IPS-18a (cell line): ENCODE results near the gene TFE3.

Experiments used
- H3K27ac ChIP-seq: one replicate; pipeline ENCODE4 v1.5.1; 2013; ENCODE audit warnings: low read length
- H3K27me3 ChIP-seq: one replicate; pipeline ENCODE4 v1.6.1; 2013; ENCODE audit warnings: mild to moderate bottlenecking, low read length; ENCODE audit not compliant: control insufficient read depth, insufficient read depth
- H3K36me3 ChIP-seq: one replicate; pipeline ENCODE4 v1.6.1; 2013; ENCODE audit warnings: low read depth, low read length; ENCODE audit not compliant: control insufficient read depth
- H3K4me1 ChIP-seq: one replicate; pipeline ENCODE4 v1.6.1; 2013; ENCODE audit warnings: low read depth, low read length; ENCODE audit not compliant: control insufficient read depth
- H3K4me3 ChIP-seq: one replicate; pipeline ENCODE4 v1.5.1; 2013; ENCODE audit warnings: low read length
- H3K9ac ChIP-seq: one replicate; pipeline ENCODE4 v1.6.1; 2013; ENCODE audit warnings: mild to moderate bottlenecking, low read length, moderate library complexity
- H3K9me3 ChIP-seq: one replicate; pipeline ENCODE4 v1.6.1; 2013; ENCODE audit warnings: low read depth, low read length; ENCODE audit not compliant: control insufficient read depth

The TFE3 gene

DNA sequence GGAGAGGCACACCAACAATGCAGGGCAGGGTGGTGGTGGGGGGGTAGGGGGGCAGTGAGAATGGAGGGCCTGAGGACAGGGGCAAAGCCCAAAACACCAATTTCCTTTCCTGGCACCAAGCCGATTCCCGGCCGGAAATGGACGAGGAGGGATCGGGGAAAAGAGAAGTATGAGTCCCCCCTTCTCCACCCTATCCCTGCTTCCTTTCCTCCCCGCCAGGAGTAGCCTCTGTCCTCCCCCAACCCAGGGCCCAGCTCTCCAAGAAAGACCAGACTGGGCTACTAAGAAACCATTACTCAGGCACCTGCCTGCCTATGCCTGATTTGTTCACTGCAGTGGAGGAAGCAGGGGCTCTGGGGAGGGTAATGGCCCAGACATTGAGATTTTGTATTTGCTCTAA, 16.0 kb upstream of the TFE3 start:
- Histone ChIP-seq H3K4me1 (no peaks in the 10 kb centered on the region), H3K36me3 (no peaks in the 10 kb centered on the region), H3K27ac (no peak overlapping the region), H3K4me3 (peak overlapping the region; percentile 41), H3K27me3 (no peaks in the 10 kb centered on the region), H3K9me3 (no peaks in the 10 kb centered on the region), H3K9ac (no peak overlapping the region)

DNA sequence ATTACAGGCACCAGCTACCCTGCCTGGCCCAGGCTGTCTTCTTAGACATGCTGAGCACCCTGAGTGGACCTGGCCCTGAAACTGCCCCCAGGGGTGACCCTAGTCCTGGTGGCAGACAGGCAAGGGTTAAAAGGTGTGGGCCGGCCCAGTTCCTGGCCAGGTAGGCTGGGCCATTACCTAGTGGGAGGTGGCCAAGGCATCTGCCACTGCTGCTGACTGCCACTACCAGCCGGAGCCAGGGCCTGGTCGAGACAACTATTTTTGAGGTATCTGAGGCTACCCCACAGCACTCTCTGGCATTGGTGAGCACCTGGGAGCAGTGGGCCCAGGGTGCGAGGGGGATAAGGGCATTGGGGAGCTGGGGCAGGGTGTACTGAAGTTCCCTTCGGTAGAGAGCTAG, 15.6 kb upstream of the TFE3 start, which contains the start of gene CCDC120:
Gene CCDC120 (plus strand): TSS at position 206 of the 400 bp plus-strand sequence. CDS start 3,043 bp downstream, outside the sequence.
- Histone ChIP-seq H3K9me3 (no peaks in the 10 kb centered on the region), H3K4me3 (peak within 1 kb of the TSS; percentile 41), H3K27ac (no peak within 1 kb of the TSS), H3K9ac (no peak within 1 kb of the TSS), H3K36me3 (no peaks in the 10 kb centered on the region), H3K4me1 (no peaks in the 10 kb centered on the region), H3K27me3 (no peaks in the 10 kb centered on the region)

DNA sequence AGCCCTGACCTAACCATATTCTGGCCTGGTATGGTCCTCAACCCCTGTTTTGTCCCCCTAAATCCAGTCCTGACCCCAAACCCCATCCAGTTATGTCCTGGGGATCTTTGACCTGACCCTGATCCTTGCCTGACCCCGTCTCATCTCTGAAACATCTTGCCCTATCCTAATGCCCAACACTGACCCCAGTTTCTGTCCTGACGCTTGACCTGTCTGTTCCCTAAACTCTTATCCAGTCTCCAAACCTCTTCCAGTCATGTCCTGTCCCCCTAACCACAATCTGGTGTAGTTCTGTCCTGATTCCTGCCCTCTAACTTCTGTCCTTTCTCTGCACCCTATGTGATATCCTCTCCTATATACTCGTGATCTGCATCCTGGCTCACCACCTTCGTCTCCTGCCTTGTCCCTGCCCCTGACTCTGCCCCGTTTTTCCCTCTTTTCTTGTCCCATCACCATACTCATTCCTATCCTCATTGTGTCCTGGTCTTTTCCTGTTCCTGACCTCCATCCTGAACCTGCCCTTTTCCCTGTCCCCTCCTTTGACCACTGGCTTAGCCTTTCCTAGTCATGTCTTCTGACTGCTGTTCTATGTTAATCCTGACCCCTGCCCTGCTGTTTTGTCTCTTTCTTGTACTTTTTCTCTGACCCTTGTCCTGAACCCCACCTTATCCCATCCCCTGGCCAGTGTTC, 11.1 kb upstream of the TFE3 start:
- no peaks in the 10 kb centered on the region for H3K4me1 ChIP-seq
- H3K4me3 ChIP-seq: peak overlapping the region; percentile 54
- peak overlapping the region; percentile 34 for H3K9ac ChIP-seq
- peaks cover 1% of the 10 kb centered on the region for H3K9me3 ChIP-seq
- H3K27ac ChIP-seq: no peak overlapping the region
- H3K36me3 ChIP-seq: no peaks in the 10 kb centered on the region
- no peaks in the 10 kb centered on the region for H3K27me3 ChIP-seq

DNA sequence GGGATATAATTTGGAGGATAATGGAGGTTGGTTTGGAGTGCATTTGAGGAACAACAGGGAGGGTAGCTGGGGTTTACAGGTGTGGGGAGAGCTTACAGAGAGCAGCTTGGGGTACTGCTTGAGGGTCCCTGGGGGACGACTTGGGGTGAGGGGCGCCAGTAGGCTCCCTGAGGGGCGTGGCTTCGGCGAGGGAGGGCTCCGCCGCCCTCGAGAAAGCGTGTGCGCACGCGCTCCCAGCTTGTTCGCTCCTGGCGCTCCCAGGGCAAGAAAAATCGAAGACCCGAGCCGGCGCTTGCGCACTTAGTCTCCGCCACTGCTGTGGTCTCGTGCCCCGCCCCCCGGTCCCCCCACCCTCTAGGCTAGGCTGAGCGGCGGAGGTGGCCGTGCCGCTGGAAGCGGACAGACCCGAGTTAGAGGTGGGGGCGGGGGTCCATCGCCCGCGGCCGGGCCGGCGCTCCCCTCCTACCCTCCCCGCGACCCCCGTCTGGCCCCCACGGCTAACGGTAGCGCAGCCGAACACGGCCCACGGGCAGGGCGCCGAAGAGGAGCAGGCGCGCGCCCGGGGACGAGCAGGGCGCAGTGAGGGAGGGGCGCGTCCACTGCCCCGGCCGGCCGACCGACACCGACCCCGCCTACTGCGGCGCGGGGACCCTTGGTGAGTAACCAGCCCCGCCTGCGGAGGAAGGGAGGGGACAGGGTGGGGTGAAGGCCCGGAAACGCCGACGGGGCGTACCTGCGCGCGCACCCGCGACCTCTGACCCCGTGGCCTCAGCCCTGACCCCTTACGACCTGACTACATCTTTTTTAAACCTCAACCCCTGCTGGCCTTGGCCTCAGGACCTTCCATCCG, 10.3 kb upstream of the TFE3 start:
- H3K27ac ChIP-seq: no peak overlapping the region
- H3K4me3 ChIP-seq: peak overlapping the region; percentile 54
- no peaks in the 10 kb centered on the region for H3K36me3 ChIP-seq
- H3K4me1 ChIP-seq: no peaks in the 10 kb centered on the region
- H3K27me3 ChIP-seq: no peaks in the 10 kb centered on the region
- H3K9me3 ChIP-seq: peaks cover 3% of the 10 kb centered on the region
- peak overlapping the region; percentile 34 for H3K9ac ChIP-seq

- Histone ChIP-seq H3K4me1 (peaks cover 6% of the 10 kb centered on the region), H3K9ac (no peak overlapping the region), H3K27me3 (no peaks in the 10 kb centered on the region), H3K4me3 (peak overlapping the region; percentile 17), H3K9me3 (no peaks in the 10 kb centered on the region), H3K36me3 (peaks cover 6% of the 10 kb centered on the region), H3K27ac (no peak overlapping the region)
Observed at GRCh38 chrX:49043987-49044281, 777 bp upstream of the TFE3 start.

DNA sequence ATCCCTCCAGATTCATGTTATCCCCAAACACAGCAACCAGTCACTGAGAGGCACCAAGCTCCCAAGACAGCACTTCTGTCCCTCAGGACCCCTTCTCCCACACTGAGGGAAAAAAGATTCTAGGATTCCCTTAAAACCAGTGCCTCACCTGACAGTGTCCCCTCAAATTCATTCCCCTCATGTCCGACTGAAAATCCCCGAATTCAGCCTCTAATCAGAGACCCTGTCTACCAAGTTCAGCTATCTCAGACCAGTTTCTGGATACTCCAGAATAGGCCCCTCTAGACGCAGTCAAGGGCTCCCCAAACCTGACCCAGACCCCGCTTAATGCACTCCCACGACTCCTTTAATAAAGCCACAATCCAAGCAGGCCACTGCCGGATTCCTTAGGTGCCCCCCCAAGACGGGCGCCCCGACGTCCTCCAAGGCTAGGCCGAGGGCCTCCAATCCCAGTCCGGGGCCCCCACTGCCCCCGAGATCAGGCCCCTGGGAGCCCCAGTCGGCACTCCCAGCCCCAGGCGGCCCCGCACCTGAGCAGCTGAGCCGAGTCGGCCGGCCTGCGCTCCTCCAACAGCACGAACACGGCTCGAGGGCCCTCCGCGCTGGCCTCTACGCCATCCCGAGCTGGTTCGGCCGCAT, 457 bp downstream of the TFE3 start:
- Histone ChIP-seq H3K9ac (peak overlapping the region; percentile 51), H3K4me1 (peaks cover 6% of the 10 kb centered on the region), H3K36me3 (peaks cover 19% of the 10 kb centered on the region), H3K27ac (no peak overlapping the region), H3K4me3 (peak overlapping the region; percentile 75), H3K9me3 (peaks cover 2% of the 10 kb centered on the region), H3K27me3 (no peaks in the 10 kb centered on the region)

GRCh38 chrX:49041744-49042580, 1.2 kb downstream of the TFE3 start:
- Histone ChIP-seq H3K4me3 (peak overlapping the region; percentile 75), H3K9ac (peak overlapping the region; percentile 51), H3K36me3 (peaks cover 24% of the 10 kb centered on the region), H3K27me3 (no peaks in the 10 kb centered on the region), H3K9me3 (peaks cover 3% of the 10 kb centered on the region), H3K27ac (peak overlapping the region; percentile 16), H3K4me1 (peaks cover 6% of the 10 kb centered on the region)

- peaks cover 3% of the 10 kb centered on the region for H3K9me3 ChIP-seq
- no peak overlapping the region for H3K27ac ChIP-seq
- H3K27me3 ChIP-seq: no peaks in the 10 kb centered on the region
- H3K9ac ChIP-seq: peak overlapping the region; percentile 51
- H3K4me3 ChIP-seq: peak overlapping the region; percentile 75
- peaks cover 6% of the 10 kb centered on the region for H3K4me1 ChIP-seq
- H3K36me3 ChIP-seq: peaks cover 30% of the 10 kb centered on the region
Observed at GRCh38 chrX:49040376-49040955, 2.7 kb downstream of the TFE3 start.

GRCh38 chrX:49039598-49040375, 3.4 kb downstream of the TFE3 start:
- Histone ChIP-seq H3K9ac (peak overlapping the region; percentile 51), H3K36me3 (peaks cover 31% of the 10 kb centered on the region), H3K9me3 (peaks cover 3% of the 10 kb centered on the region), H3K27ac (peak overlapping the region; percentile 67), H3K27me3 (no peaks in the 10 kb centered on the region), H3K4me1 (peaks cover 6% of the 10 kb centered on the region), H3K4me3 (peak overlapping the region; percentile 75)

- Histone ChIP-seq H3K36me3 (peaks cover 49% of the 10 kb centered on the region), H3K9me3 (peaks cover 3% of the 10 kb centered on the region), H3K4me3 (no peak overlapping the region), H3K9ac (no peak overlapping the region), H3K27me3 (no peaks in the 10 kb centered on the region), H3K4me1 (peaks cover 6% of the 10 kb centered on the region), H3K27ac (no peak overlapping the region)
Observed at GRCh38 chrX:49037883-49038475, 5.2 kb downstream of the TFE3 start.
